IMR-90 (cell line): ENCODE measurements around the gene HLA-B. TPM values are rescaled to one million over a fixed set of nuclear protein-coding genes. Genes with fewer than 3 reads are reported as not detected.

Experiments
- ATAC-seq: fragments of 200-7000 bp; cut with Tn5 transposase; 2 replicates; pipeline ENCODE4 v1.9.1; 2020; ENCODE audit warnings: low read depth, mild to moderate bottlenecking, moderate library complexity
- BruUV-seq: library from RNA; stranded (reverse); fragments of 400-500 nt; replicated peaks from 2 replicates; lab custom pipeline; 2021; lab: Mats Ljungman, UMichigan
- CTCF ChIA-PET: fragments of 300-600 bp; formaldehyde crosslinking; extraction: SDS; loops from one replicate; lab custom pipeline; 2021; ENCODE audit warnings: antibody characterized with exemption; lab: Yijun Ruan, JAX
- POLR2A ChIA-PET: fragments of 300-600 bp; sonication (Branson Sonifier 250); formaldehyde crosslinking; loops from one replicate; lab custom pipeline; 2022; ENCODE audit warnings: antibody characterized with exemption; ENCODE audit not compliant: unreplicated experiment; lab: Charles Lee
- DNase-seq: peaks from one replicate; pipeline ENCODE4 v3.0.0; 2013
- H2AFZ ChIP-seq: replicated peaks from 2 replicates; pipeline ENCODE3; 2013; ENCODE audit warnings: low read length, mild to moderate bottlenecking; ENCODE audit not compliant: poor library complexity
- H2AK5ac ChIP-seq: 2 replicates; pipeline ENCODE4 v1.6.1; 2013; ENCODE audit warnings: low read depth, low read length, inconsistent platforms
- H2AK9ac ChIP-seq: replicated peaks from 2 replicates; pipeline ENCODE3; 2013; ENCODE audit warnings: mild to moderate bottlenecking, low read depth, low read length, moderate library complexity; ENCODE audit not compliant: poor library complexity
- H2BK120ac ChIP-seq: 2 replicates; pipeline ENCODE4 v1.6.1; 2013; ENCODE audit warnings: low read depth, low read length, inconsistent platforms
- H2BK15ac ChIP-seq: 3 replicates; pipeline ENCODE4 v1.6.1; 2013; ENCODE audit warnings: low read depth, low read length, inconsistent platforms
- H2BK20ac ChIP-seq: 2 replicates; pipeline ENCODE4 v1.6.1; 2013; ENCODE audit warnings: low read depth, mild to moderate bottlenecking, inconsistent platforms, low read length, moderate library complexity
- H2BK5ac ChIP-seq: 2 replicates; pipeline ENCODE4 v1.6.1; 2013; ENCODE audit warnings: mild to moderate bottlenecking, low read depth, low read length, inconsistent platforms; ENCODE audit not compliant: poor library complexity, severe bottlenecking
- H3K14ac ChIP-seq: replicated peaks from 2 replicates; pipeline ENCODE4 v1.6.1; 2013; ENCODE audit warnings: low read depth, low read length, inconsistent platforms
- H3K18ac ChIP-seq: 2 replicates; pipeline ENCODE4 v1.6.1; 2013; ENCODE audit warnings: low read depth, low read length, control low read depth
- H3K23ac ChIP-seq: 2 replicates; pipeline ENCODE4 v1.6.1; 2013; ENCODE audit warnings: low read depth, low read length, inconsistent platforms
- H3K27ac ChIP-seq: 2 replicates; pipeline ENCODE4 v1.5.1; 2013; ENCODE audit warnings: mild to moderate bottlenecking, control low read depth, low read length; ENCODE audit not compliant: insufficient read depth
- H3K27me3 ChIP-seq: 2 replicates; pipeline ENCODE4 v1.6.1; 2013; ENCODE audit warnings: low read length; ENCODE audit not compliant: control insufficient read depth, insufficient read depth
- H3K36me3 ChIP-seq: 2 replicates; pipeline ENCODE4 v1.6.1; 2013; ENCODE audit warnings: low read length, mixed read lengths; ENCODE audit not compliant: control insufficient read depth, insufficient read depth
- H3K4ac ChIP-seq: 2 replicates; pipeline ENCODE4 v1.6.1; 2013; ENCODE audit warnings: low read depth, low read length, inconsistent platforms
- H3K4me1 ChIP-seq: 2 replicates; pipeline ENCODE4 v1.6.1; 2013; ENCODE audit warnings: low read length, mixed read lengths; ENCODE audit not compliant: control insufficient read depth, insufficient read depth
- H3K4me2 ChIP-seq: 2 replicates; pipeline ENCODE4 v1.6.1; 2013; ENCODE audit warnings: low read depth, mild to moderate bottlenecking, control low read depth, low read length, moderate library complexity
- H3K4me3 ChIP-seq: 2 replicates; pipeline ENCODE4 v1.5.1; 2013; ENCODE audit warnings: low read depth, mild to moderate bottlenecking, control low read depth, low read length, moderate library complexity; ENCODE audit not compliant: insufficient read depth
- H3K56ac ChIP-seq: 2 replicates; pipeline ENCODE4 v1.6.1; 2013; ENCODE audit warnings: low read length, inconsistent platforms; ENCODE audit not compliant: insufficient read depth; ENCODE audit errors: extremely low read depth
- H3K79me1 ChIP-seq, 2 experiments: 2 replicates each; pipeline ENCODE4 v1.6.1; 2013; ENCODE audit warnings: low read length in 2 of 2, inconsistent platforms in 1 of 2, low read depth in 1 of 2
- H3K9ac ChIP-seq: 2 replicates; pipeline ENCODE4 v1.6.1; 2013; ENCODE audit warnings: low read depth, low read length, control low read depth
- H3K9me1 ChIP-seq: 2 replicates; pipeline ENCODE4 v1.6.1; 2013; ENCODE audit warnings: low read length, inconsistent platforms; ENCODE audit not compliant: insufficient read depth
- H3K9me3 ChIP-seq: 2 replicates; pipeline ENCODE4 v1.6.1; 2013; ENCODE audit warnings: low read length; ENCODE audit not compliant: control insufficient read depth, insufficient read depth
- H4K20me1 ChIP-seq: 2 replicates; pipeline ENCODE4 v1.6.1; 2013; ENCODE audit warnings: low read length, inconsistent platforms; ENCODE audit not compliant: insufficient read depth
- H4K5ac ChIP-seq: 2 replicates; pipeline ENCODE4 v1.6.1; 2013; ENCODE audit warnings: mild to moderate bottlenecking, low read depth, low read length, control low read depth
- H4K8ac ChIP-seq, 2 experiments: 2 replicates each; pipeline ENCODE4 v1.6.1; 2013; ENCODE audit warnings: low read depth in 2 of 2, low read length in 2 of 2, control low read depth in 1 of 2, inconsistent platforms in 1 of 2
- H4K91ac ChIP-seq: 2 replicates; pipeline ENCODE4 v1.6.1; 2013; ENCODE audit warnings: low read depth, low read length, inconsistent platforms; ENCODE audit not compliant: insufficient read depth
- CHD1 ChIP-seq: IDR thresholded peaks from 2 replicates; pipeline ENCODE4 v1.6.1; 2012; ENCODE audit warnings: low read depth, low read length, improper control_type of control experiment
- FOS ChIP-seq: fragments of 150-350 bp; IDR thresholded peaks from 2 replicates; pipeline ENCODE4 v1.6.1; 2016; ENCODE audit warnings: low read depth, low read length
- MAFK ChIP-seq: IDR thresholded peaks from 2 replicates; pipeline ENCODE4 v1.6.1; 2012; ENCODE audit warnings: low read depth, low read length, improper control_type of control experiment
- MAZ ChIP-seq: IDR thresholded peaks from 2 replicates; pipeline ENCODE4 v1.6.1; 2012; ENCODE audit warnings: low read depth, mild to moderate bottlenecking, low read length, improper control_type of control experiment, moderate library complexity, borderline replicate concordance
- MXI1 ChIP-seq: IDR thresholded peaks from 2 replicates; pipeline ENCODE4 v1.6.1; 2012; ENCODE audit warnings: low read depth, mild to moderate bottlenecking, low read length, moderate library complexity, borderline replicate concordance
- POLR2A ChIP-seq: IDR thresholded peaks from 2 replicates; pipeline ENCODE4 v1.6.1; 2012; ENCODE audit warnings: mild to moderate bottlenecking, low read depth, low read length
- RFX5 ChIP-seq: IDR thresholded peaks from 2 replicates; pipeline ENCODE4 v1.8.0; 2012; ENCODE audit warnings: low read depth, mild to moderate bottlenecking, low read length, moderate library complexity
- SMC3 ChIP-seq: fragments of 150-350 bp; IDR thresholded peaks from 2 replicates; pipeline ENCODE4 v1.6.1; 2016; ENCODE audit warnings: low read depth, mild to moderate bottlenecking, antibody characterized with exemption, low read length, moderate library complexity
- WGBS, 2 experiments: methylation state at CpG; one replicate each; pipeline versions ENCODE4 v1.1.5 to v1.1.7; 2013; ENCODE audit warnings: missing lambda C conversion rate in 2 of 2; ENCODE audit not compliant: insufficient read length in 1 of 2; ENCODE audit errors: extremely low coverage in 2 of 2; 5-methylcytosine and 5-hydroxymethylcytosine counted together
- dilution Hi-C: fragments of 300-500 bp; cut with HindIII; formaldehyde crosslinking; loops from one replicate; pipeline ENCODE4 v1.14.3; 2018; ENCODE audit warnings: low sequenced_read_pairs; ENCODE audit not compliant: unreplicated experiment
- in situ Hi-C: fragments of 300-500 bp; cut with MboI; formaldehyde crosslinking; loops from 3 replicates; pipeline ENCODE4 v1.14.3; 2019; ENCODE audit warnings: low sequenced_read_pairs, inconsistent platforms, mixed read lengths
- intact Hi-C: fragments of 100-400 bp; cut with micrococcal nuclease; formaldehyde crosslinking; loops from 2 replicates; pipeline ENCODE4 v1.10.0; 2022
- polyA plus RNA-seq, 3 experiments: library from polyadenylated mRNA; depleted of rRNA; stranded (reverse); fragments of >200 nt; gene quantifications; 2 replicates each; pipeline ENCODE4 v1.2.3, GENCODE V29; 2012; ENCODE audit warnings: low replicate concordance in 1 of 3
- total RNA-seq: library from RNA; depleted of rRNA; stranded (reverse); fragments of >200 nt; gene quantifications from 2 replicates; pipeline ENCODE4 v1.2.3, GENCODE V29; 2012
- TF ChIP-seq, protein P1 (sequence below): conservative IDR thresholded peaks from 2 replicates; pipeline ENCODE4 v1.5.1; 2012; ENCODE audit warnings: mild to moderate bottlenecking, low read depth, low read length, improper control_type of control experiment

HLA-B gene
- total and polyA plus RNA-seq, 2 of the 4 experiments (the other 2 are of a cell fraction) = 44.1 to 309 TPM

DNA sequence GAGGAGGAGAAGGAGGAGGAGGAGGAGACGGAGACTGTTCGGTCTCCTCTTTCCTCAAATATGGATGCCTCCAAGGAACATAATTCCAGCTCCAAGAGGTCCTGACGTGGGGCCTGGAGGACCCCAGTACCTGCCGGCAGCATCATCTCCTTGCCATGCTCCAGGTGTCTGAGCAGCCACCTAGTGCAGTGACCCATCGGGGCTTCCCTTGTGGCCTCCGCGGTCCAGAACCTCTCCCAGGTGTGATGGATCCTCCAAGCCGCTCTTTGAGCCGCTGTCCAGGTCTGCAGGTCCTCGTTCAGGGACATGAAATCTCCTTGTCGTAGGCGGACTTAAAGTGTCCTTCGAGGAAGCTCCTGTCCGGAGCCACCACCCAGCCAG lies 49.3 kb downstream of the HLA-B start:
- Histone ChIP-seq H3K4me2 (no peak overlapping the region), H4K20me1 (no peaks in the 10 kb centered on the region), H2AFZ (no peak overlapping the region), H2AK9ac (no peak overlapping the region), H4K8ac (no peak overlapping the region), H3K27ac (no peak overlapping the region), H2AK5ac (no peak overlapping the region), H3K4me3 (no peak overlapping the region), H3K23ac (no peak overlapping the region), H2BK5ac (no peak overlapping the region), H3K56ac (no peak overlapping the region), H3K36me3 (no peaks in the 10 kb centered on the region), H3K9ac (no peak overlapping the region), H4K5ac (no peak overlapping the region), H3K4me1 (no peaks in the 10 kb centered on the region), H2BK120ac (no peak overlapping the region), H4K91ac (no peak overlapping the region), H3K4ac (no peak overlapping the region), H3K9me3 (peaks cover 3% of the 10 kb centered on the region; the same call in 1 of the 2 replicates), H2BK15ac (no peak overlapping the region), H3K27me3 (peaks cover 49% of the 10 kb centered on the region), H3K9me1 (no peaks in the 10 kb centered on the region), H3K14ac (no peak overlapping the region), H2BK20ac (no peak overlapping the region), H3K18ac (no peak overlapping the region), H3K79me1 (no peaks in the 10 kb centered on the region)
- POLR2A ChIA-PET = no interaction called here
- in situ Hi-C loops (no loop called here), dilution Hi-C loops (no loop called here), intact Hi-C loops (no loop called here)
- 22% methylated on average over 10 of the region's 14 CpGs; no CpG with 5 or more reads in 1 of the 2 experiments for WGBS, 2 experiments
- no peak for TF ChIP-seq MXI1
- no peak for TF ChIP-seq RFX5
- TF ChIP-seq MAZ = no peak
- TF ChIP-seq MAFK = no peak
- no peak for TF ChIP-seq FOS
- TF ChIP-seq, protein P1, sequence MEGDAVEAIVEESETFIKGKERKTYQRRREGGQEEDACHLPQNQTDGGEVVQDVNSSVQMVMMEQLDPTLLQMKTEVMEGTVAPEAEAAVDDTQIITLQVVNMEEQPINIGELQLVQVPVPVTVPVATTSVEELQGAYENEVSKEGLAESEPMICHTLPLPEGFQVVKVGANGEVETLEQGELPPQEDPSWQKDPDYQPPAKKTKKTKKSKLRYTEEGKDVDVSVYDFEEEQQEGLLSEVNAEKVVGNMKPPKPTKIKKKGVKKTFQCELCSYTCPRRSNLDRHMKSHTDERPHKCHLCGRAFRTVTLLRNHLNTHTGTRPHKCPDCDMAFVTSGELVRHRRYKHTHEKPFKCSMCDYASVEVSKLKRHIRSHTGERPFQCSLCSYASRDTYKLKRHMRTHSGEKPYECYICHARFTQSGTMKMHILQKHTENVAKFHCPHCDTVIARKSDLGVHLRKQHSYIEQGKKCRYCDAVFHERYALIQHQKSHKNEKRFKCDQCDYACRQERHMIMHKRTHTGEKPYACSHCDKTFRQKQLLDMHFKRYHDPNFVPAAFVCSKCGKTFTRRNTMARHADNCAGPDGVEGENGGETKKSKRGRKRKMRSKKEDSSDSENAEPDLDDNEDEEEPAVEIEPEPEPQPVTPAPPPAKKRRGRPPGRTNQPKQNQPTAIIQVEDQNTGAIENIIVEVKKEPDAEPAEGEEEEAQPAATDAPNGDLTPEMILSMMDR = no peak
- no peak for TF ChIP-seq CHD1
- no peak for TF ChIP-seq POLR2A
- no peak for TF ChIP-seq SMC3
- no peak for ATAC-seq
- DNase-seq = no peak
- no TSS peak for BruUV-seq
- CTCF ChIA-PET = no interaction called here
